Activated CD8-positive, alpha-beta memory T cell treated with anti-CD3 and anti-CD28 coated beads, Interleukin-2, amount 50 U/mL, for 1 hour (primary cell): ENCODE data around the gene ZYG11A.

Source experiments
- DNase-seq: peaks from one replicate; pipeline ENCODE4 v3.0.0-alpha.2; 2020; ENCODE audit errors: extremely low read depth

The ZYG11A gene

DNA sequence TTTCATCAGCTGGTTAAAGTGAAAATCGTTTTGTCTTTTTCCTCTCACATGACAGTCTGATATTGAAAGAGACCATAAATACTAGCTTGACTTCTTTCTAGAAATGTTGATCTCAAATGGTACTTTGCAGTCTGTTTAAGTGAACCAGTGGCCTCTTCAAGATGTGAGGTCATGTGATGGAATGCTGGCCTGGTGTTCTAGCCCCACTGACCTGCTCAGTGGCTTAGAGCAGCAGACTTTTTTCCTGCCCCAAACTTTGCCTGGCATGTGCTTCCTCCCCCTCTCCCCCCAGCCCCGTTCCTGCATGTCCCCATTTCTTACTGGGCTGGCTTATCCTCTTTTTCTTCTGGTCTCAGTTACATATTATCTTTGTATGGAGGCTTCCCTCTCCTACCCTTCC lies 34.3 kb downstream of the ZYG11A start:
- DNase-seq = no peak

GRCh38 chr1:52877554-52877953 lies 35.0 kb downstream of the ZYG11A start:
- DNase-seq = no peak

GRCh38 chr1:52880206-52880605 lies 37.6 kb downstream of the ZYG11A start:
- no peak for DNase-seq

- no peak for DNase-seq
Measured at GRCh38 chr1:52887483-52887882, 44.9 kb downstream of the ZYG11A start.

GRCh38 chr1:52892424-52893215 lies 50.1 kb downstream of the ZYG11A start:
- DNase-seq = no peak

DNA sequence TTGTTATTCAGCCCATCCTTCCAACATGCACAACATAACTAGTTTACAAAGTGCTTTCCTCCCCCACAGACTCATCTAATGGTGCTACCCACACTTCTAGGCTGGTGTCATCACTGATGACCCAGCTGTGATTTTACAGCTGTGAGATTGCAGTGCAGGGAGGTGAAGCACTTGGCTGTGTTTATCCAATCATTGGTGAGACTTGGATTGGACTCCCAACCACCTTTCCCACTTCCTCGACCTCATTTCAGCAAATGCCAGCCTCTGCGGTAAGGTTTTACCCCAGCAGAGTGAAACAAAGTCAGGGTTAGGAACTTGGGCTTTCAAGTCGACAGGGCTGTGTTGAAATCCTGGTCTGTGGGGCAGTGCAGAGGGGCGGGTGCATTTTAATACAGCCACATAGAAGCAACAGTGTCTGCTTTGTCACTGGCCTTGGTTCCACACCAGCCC lies 56.9 kb downstream of the ZYG11A start:
- DNase-seq = no peak

- no peak for DNase-seq
Measured at GRCh38 chr1:52900402-52900801, 57.8 kb downstream of the ZYG11A start.

DNA sequence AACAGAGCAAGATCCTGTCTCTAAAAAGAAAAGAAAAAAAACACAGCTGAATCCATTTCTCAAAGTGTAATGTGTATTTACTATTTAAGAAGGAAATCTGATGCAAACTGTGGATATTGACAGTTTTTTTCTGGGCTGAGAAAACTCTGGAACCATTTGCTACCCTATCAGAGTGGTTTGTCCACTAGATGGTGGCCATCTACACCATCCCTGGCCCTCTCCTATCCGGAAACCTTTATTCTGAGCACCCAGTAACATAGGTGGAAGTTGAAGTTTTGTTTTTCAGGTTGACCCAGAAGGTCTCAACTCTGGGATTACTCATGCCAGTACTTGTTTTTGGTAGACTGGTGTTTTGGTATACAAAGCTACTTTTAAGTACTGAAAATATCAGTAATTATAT lies 58.8 kb downstream of the ZYG11A start:
- DNase-seq = no peak

GRCh38 chr1:52904208-52904926 lies 61.8 kb downstream of the ZYG11A start:
- DNase-seq = no peak

DNA sequence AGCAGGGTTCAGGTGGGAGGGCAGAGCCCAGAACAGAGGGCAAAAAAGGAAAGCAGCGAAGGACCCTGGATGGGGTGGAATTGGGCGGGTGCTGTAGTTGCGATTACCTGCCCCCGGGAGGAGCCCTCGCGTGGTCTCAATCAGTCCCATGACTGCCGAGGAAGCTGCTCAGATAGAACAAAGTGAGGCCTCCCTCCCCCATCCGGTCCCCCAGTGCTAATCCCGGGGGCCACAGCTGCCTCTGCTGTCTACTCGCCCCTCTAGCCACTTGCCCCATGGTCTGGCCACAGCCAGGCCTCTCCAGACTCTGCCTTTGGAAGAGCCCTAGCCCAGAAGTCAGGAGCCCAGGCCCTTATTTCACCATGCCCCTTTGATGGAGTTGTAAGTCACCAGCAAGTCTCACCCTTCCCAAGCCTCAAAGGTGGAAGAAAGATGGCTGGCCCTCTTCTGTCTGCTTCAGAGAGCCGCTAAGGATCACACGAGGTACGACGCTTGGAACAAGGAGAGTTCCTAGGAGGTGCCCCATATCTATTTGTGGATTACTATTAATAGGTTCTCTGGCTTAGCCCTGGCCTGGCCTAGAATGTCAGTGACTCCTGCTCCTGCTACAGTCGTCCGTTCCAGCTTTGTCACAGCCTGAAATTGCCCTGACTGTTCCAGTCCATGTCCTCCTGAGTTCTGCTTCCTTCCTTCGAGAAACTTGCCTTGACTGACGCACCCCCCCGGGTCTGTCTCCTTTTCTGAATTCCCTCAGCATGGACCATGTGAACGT lies 62.6 kb downstream of the ZYG11A start:
- no peak for DNase-seq

DNA sequence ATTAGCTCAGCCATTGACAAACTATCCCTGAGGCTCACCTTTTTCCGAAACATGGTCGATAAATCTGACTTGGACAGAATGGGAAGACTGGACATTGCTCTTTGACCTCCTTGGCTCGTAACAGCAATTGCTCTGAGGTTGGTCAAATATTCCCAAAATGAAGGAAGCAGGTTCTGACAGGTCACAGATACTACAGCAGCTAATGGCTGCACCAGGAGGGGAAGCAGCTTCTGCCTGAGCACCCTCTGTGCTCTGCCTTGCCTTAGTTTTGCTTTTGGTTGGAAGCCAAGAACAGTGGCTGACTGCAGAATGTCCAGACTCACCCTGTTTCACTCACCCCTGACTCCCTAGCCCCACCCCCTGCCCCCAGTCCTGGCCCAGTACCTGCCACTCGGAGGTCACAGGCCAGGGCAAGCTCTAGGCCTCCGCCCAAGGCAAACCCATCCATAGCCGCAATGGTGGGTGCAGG lies 63.6 kb downstream of the ZYG11A start:
- DNase-seq = no peak

DNA sequence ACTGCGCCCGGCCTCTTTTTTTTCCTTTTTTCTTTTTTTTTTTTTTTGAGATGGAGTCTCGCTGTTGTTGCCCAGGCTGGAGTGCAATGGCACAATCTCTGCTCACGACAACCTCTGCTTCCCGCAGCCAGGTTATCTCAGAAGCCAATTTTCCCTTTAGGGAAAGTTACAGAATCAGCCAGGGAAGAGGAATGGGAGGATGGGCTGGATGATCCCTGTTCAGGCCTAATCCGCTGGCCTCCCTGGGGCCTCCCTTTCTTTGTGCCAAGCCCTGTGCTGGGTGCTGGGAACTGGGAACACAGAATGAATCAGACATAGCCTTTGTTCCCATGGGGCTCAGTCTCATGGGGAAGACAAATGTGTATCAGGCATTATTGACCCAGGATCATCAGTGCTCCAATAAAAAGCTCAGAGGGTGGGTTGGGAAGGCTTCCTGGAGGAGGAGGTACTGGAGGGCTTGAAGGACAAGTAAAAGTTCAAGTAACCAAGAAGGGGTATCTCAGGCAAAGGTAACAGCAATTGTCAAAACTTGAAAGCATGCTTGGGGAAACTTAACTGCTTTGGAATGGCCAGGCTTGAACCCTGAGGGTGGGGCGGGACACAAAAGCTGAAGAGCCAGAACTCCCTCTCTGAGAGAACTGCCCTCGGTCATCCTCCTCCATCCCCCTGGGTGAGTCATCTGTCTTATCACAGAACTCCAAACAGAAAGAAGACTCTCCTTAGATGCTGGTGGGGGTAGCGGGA lies 64.7 kb downstream of the ZYG11A start:
- DNase-seq = no peak

DNA sequence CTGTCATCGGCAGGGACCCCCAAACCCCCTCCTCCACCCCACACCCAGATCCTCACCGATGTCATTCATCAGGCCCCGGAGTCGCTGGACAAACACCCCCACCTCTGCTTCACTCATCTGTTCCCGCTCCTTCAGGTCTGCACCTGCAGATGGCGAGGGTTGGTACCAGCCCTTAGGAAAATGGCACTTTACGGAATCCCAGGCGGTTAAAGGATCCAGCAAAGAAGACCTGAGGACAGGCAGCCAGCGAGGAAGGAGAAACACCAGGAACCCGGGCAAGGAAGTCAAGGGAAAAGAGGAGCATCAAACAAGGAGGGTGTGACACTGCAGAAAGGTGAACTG lies 65.2 kb downstream of the ZYG11A start:
- no peak for DNase-seq

GRCh38 chr1:52911541-52911940 lies 69.0 kb downstream of the ZYG11A start:
- DNase-seq = no peak

DNA sequence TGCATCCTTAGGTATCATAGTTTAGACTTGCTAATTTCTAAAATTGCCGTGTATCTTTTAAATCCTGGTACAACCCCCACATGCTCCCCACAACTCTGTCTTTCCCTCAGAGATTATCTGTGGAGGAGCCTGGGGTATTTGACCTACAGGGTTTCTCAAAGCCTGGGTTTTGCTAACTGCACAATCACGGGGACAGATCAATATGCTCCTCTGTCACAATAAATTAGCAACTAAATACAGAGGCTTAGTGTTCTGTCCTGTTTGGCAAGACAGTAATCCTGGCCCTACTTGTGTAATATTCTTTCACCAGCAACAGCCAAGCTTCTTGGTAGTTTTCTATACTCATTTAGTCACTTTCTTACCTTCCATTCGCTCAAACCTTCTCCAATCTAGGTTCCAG lies 70.5 kb downstream of the ZYG11A start:
- DNase-seq = no peak

- no peak for DNase-seq
Measured at GRCh38 chr1:52913537-52913936, 71.0 kb downstream of the ZYG11A start.

- DNase-seq = no peak
Measured at GRCh38 chr1:52914463-52914862, 71.9 kb downstream of the ZYG11A start.

GRCh38 chr1:52915211-52915854 lies 72.8 kb downstream of the ZYG11A start:
- no peak for DNase-seq

DNA sequence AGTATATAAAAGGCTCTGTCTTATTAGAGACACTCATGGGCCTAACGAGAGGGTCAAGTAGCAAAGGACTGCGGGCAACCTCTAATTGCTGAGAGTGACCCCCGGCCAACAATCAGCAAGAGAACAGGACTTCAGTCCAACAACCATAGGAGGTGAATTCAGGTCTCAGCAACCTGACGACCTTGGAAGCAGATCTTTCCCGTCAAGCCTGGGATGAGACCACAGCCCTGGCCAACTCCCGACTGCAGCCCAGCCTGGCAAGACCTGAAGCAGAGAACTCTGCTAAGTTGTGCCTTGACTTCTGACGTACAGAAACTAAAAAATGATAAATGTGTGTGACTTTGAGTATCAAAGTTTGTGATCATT lies 73.3 kb downstream of the ZYG11A start:
- no peak for DNase-seq

- DNase-seq = no peak
Measured at GRCh38 chr1:52916241-52916975, 73.8 kb downstream of the ZYG11A start.

GRCh38 chr1:52917156-52917555 lies 74.6 kb downstream of the ZYG11A start:
- no peak for DNase-seq
